Kidney tubule cell (primary cell): ENCODE results near the gene TIMM44.

Experiments used
- DNase-seq: peaks from one replicate; pipeline ENCODE4 v3.0.0-alpha.2; 2018; ENCODE audit warnings: low spot score

The TIMM44 gene

DNA sequence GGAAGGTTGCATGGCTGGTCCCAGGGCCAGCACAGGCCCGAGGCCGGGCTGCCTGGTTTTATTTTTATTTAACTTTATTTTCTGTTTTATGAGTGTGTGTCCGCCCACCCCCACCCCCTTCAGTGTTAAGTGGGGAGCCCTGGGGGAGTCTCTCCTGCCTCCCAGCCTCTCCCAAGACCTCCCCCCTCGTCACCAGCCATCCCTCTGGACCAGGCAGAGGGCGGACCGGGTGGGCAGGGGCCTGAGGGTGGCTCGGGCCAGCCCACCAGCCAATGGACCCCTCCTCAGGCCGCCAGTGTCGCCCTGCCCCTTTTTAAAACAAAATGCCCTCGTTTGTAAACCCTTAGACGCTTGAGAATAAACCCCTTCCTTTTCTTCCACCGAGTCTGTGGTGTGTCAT lies 29.4 kb downstream of the TIMM44 start:
- no peak for DNase-seq

DNA sequence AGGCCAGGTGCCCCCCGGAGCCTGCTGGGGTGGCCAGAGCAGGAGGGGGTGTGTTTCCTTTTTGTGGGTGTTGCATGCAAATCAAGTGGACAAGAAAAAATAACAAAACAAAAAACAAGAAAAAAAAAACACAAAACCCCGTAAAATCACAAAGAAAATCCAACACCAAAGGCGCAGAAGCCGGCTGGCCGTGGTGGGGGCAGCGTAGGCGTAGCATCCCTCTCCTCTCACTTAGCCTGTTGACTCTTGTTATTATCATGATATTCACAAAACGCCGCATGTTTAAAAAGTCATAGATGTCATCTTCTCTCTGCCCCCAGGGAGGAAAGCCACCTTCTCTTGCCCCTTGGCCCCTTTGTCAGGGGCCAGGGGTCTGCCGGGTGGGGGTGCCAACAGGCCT lies 29.8 kb downstream of the TIMM44 start:
- no peak for DNase-seq

DNA sequence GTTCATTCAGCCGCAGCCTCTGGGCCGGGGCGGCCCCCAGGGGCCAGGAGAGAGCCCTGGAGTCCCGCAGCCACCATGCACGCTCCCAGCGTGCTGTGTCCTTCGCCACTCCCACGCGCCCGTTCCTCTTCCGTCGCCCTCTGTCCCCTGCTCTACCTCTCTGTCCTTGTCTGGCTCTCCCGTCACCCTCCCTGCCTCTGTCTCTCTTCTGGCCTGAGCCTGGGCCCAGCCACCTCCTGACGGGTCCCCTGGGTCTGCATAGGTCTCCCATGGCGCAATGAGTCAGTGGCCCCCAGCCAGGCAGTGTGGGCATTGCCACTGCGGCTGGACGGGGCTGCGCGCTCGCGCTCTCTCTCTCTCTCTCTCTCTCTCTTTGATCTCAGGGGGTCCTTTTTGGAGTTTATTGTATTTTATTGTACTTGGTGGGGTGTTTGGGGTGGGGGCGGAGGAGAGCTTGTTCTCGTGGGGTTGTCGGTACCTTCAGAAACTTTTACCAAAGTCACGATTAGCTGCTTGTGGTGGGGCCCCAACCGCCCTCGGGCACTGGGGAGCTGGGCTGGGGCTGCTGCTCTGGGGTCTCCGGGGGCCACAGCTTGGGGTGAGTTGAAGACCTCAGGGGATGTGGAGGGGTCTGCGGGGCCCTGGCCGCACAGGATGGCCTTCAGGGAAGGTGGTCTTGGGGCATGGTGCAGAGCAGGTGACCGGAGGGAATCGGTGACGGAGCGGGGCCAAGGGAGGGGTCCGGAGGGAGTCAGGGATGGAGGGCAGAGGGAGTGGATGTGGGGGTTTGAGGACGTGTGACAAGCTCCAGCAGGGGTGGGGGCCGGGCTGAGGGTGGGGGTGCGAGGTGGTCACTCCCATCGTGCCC lies 30.5 kb downstream of the TIMM44 start:
- DNase-seq, result no peak

DNA sequence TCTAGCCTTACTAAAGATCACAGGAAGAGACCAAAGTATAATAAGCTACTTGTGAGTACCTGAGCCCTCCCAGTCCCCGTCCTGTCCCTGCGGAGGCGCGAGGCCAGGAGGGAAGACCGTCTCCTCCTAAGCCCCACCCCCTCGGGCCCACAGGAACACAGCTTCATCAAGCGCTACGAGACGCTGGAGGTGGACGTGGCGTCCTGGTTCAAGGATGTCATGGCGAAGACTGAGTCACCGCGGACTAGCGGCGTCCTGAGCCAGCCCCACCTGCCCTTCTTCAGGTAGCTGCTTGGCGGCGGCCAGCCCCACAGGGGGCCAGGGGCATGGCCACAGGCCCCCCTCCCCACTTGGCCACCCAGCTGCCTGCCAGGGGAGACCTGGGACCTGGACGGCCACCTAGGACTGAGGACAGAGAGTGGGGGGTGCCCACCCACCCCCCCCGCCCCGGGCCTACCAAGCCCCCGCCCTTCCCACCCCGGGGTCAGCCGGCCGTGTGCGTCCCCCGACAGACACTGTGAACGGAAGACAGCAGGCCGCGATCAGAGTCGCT lies 31.2 kb downstream of the TIMM44 start:
- DNase-seq, result no peak

DNA sequence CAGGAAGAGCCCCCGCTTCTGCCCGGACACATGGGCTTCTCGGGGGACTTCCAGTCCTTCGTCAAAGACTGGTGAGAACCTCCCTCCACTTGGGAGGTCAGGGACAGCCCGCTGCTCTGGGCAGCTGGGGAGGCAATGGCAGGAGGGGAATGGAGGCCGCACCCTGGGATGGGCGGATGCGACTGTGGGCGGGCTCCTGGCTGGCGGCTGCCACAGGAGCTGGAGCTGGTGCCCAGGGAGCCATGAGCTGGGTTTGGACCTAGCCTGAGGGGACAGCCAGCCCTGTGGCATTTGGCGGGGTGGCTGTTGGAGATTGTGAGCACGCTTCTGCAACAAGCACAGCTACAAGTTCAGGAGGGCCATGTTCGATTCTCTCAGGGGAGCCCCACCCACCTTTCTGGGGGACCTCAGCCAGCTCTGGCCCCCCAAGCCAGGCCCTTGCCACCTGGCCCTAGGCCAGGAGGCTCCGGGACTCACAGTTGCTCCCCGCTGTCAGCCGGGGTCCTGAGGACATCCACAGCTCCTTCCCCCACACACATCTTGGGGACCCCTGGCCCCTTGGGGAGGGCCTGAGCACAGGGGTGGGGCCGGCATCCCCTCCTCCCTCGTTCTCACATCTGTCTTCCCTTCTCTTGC lies 31.8 kb downstream of the TIMM44 start:
- DNase-seq, result no peak

DNA sequence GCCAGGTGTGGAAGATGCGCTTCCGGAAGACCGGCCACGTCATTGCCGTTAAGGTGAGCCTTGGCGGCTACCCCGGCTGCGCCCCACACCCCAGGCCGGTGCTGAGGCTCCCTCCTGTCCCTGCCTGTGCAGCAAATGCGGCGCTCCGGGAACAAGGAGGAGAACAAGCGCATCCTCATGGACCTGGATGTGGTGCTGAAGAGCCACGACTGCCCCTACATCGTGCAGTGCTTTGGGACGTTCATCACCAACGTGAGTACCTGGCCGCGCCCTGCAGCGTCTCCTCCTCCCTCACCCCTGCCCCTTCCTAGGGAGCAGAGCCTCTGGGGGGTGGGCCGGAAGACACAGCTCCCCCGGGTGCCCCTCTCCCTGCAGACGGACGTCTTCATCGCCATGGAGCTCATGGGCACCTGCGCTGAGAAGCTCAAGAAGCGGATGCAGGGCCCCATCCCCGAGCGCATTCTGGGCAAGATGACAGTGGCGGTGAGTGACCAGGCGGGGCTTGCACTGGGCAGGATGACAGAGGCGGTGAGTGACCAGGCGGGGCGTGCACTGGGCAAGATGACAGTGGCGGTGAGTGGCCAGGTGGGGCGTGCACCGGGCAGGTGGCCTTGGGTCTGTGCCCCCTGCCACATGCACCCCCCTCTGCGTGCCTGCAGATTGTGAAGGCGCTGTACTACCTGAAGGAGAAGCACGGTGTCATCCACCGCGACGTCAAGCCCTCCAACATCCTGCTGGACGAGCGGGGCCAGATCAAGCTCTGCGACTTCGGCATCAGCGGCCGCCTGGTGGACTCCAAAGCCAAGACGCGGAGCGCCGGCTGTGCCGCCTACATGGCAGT lies 32.9 kb downstream of the TIMM44 start:
- no peak for DNase-seq

DNA sequence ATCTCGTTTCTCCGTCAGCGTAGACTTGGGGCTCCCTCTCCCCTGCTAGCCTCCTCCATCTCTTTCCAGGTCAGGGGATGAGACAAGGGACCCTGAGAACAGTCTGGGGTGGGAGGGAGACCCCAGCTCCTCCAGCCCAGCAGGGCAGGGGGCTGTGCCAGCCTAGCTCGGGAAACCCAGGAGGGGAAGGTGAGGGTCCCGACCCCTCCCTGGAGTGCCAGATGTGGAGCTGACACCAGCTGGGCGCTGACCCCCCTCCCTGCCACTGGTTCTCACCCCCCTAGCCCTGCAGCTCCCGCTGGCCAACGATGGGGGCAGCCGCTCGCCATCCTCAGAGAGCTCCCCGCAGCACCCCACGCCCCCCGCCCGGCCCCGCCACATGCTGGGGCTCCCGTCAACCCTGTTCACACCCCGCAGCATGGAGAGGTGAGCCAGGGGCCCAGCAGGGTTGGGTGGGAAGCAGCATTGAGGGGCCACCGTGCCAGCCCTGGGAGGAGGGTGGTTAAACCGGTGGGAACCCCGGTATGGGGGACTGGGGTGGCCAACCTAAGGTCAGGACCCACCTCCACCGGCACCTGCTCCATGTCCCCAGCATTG lies 33.9 kb downstream of the TIMM44 start:
- DNase-seq, result no peak

DNA sequence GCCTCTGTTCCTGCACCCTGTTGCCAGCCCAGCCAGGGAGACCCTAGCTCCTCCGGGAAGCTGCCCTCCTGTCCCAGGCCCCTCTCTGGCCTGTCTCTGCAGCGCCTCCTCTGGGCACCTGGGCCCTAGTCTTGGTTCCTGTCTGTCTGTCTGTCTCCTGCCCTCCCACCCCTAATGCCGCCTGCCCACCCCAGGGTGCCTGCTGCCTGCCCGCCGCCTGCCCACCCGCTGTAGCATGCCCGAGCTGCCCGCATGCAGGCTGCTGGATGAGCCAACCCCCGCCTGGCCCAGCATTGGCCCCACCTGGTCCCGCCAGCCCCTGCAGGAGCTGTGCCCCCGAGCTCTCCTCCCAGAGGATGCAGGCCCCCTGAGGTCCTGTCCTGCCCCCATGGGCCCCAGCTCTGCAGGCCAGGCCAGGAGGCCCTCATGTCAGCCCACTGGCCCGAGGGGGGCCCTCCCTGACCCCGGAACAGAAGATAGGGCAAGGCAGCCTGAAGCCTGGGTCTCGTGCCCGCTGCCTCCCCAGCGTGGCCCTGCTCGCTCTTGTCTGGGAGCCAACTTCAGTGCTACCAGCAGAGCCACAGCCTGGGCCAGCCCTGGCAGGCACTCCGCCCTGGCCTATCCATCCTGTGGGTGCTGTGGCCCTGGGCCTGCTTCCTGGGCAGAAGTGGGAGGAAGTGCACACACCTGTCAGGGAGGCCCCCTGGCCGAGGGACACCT lies 34.6 kb downstream of the TIMM44 start:
- no peak for DNase-seq

DNA sequence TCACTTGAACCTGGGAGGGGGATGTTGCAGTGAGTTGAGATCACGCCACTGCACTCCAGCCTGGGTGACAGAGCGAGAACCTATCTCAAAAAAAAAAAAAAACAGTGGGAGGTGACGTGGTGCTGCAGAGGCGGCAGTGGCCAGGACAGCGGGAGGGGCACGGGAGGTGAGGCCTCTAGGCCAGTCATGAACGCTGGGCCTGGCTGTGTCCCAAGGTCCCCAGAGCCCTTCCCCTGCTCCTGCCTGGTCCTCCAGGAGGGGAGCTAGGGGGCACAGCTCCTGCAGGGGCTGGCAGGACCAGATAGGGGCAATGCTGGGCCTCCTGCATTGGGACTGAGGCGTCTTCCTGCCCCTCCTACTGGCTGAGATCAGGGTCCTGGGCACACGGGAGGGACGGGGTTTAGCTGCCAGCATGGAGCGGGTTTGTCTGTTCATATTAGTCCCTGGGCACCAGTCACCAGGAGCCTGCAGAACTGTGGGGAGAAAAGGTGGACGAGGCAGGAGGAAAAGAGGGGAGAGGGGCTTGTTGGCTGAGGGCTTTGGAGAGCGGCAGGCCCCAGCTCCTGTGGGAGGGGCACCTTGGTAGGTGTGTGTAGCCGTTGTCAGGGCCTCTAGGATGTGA lies 35.3 kb downstream of the TIMM44 start:
- DNase-seq, result no peak

DNA sequence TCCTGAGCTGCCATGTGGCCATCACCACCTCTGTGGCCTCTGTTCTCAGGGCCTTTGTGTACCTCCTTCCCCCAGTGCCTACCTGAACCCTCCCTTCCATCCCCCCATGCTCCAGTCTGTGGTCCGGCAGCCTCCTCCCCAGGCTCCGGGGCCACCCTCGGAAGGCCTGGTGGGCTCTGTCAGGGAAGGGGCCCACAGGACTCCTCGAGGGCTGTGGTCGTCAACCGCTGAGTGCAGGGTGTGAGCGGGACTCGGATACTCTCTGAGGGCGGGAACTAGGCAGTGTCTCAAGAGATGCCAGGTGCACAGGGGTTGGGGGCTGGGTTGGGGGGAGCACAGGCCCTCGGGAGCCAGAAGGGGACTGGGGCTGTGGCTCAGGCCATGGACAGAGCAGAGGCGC lies 35.9 kb downstream of the TIMM44 start:
- no peak for DNase-seq

DNA sequence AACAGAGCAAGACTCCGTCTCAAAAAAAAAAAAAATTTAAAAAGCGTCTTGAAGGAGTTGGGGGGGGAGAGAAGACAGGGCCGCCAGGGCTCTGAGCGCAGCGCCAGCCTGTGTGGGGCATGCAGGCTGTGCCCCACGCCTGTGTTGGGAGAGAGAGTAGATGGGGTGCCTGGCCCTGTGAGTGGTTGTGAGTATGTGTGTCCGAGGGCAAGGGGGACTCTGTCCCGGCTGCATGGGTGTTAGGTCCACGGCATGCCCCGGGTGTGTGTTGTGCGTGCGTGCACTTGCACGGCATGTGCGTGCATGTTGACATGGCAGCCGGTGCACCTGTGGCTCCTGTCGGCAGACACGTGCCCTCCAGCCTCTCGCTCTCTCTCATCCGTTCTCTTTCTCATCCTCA lies 36.3 kb downstream of the TIMM44 start:
- DNase-seq, result no peak

DNA sequence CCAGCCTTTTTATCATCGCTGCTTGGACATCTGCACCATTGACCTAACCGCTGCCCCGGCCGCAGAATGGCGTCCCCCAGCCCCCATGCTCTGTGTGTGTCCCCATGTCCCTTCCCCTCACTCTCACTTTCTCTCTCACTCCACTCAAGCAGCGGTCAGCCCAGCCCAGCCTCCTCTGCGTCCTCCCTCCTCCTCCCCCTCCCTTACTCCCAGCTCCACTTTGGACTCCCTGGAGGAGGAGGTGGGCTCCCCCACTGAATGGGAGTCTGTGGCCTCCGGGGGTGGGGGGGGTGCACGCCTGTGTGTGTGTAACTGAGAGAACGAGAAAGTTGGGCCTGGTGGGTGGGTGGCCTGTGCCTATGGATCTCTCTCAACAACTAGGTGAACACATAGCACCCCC lies 37.6 kb downstream of the TIMM44 start:
- DNase-seq, result no peak

DNA sequence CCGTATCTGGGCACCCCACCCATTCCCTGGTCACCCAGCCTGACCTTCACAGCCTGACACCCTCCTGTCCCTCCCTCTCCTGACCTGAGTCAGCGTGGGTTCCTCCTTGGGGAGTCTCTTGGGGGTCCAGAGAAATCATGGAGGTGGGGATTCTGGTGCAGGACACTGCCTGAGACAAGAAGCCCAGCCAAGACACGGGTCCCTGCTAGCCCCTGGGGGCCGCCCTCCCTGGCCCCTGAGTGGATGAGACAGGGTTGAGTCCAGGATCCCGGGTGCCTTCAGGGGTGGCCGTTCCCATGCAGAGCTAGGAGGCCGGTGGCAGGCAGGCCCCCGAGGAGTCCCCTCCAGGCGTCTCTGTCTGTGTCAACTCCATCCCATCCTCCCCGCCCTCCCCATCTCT lies 38.2 kb downstream of the TIMM44 start:
- no peak for DNase-seq

DNA sequence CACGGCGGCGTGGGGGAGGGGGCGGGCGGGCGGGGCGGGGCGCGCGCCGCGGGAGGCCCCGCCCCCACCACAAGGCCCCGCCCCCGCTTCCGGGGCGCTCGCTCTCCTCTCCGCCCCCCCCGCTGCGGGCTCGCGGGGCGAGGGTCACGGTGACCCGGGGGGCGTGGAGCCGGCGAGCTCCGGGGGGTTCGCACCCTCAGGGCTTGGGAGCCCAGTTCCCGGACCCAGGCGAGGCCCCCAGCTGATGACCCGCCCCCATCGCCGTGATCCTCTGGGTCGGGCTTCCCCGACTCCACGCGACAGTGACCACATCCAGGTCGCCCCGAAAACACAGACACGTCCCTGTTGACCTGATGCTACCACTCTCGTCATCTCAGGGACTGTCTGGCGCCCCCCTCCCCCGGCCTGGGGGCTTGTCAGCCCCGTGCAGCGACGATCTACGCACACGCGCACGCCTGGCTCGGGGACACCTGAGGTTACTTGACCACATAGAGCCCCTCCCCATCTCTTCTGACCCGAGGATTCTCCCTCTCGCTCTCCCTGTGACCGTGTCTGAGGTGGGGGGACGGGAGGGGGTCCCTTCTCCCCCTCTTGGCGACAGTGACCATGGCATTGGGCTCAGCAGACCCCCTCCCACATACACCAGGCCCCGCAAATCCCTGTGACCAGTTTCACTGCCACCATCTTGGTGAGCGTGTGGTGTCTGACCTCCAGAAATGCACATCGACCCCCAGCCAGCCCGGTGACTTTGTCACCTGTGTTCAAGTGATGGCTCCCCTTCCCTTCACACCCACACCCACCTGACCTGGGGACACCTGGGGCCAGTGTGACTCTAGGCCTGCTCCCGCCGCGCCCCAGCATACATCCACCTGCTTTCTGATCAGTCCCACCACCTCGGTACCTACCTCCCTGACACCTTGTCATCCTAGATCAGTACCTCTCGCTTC lies 39.1 kb downstream of the TIMM44 start:
- no peak for DNase-seq

DNA sequence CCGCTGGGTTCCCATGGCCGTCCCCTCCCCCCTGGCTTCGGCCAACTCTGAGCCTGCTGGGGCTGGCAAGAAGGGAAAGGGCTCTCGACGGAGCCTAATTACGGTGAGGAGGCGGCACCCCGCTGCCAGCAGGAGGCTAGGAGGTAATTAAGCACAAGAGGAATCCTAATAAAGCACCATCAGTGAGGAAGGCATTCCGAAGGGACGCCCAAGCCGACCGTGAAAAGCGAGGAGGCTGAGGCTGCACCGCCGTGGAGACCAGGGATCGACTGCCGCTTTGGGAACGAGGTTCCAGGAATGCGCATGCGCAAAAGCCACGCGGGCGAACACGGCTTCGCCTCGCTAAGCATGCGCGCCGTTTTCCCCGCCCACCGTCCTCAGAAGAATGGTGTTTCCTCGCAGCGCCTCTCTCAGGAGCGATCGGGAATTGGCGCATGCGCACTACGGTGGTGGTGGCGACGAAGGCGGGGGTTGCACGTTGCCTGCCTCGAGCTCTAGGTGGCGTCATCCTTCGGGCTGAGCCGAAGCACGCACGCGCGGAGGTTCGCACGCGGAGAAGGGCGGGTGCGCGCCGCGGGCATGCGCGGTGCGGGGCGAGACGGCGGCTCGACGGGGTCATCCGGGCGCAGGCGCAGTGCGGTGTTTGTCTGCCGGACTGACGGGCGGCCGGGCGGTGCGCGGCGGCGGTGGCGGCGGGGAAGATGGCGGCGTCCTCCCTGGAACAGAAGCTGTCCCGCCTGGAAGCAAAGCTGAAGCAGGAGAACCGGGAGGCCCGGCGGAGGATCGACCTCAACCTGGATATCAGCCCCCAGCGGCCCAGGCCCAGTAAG lies 40.0 kb downstream of the TIMM44 start, which contains the start of gene MAP2K7:
Gene MAP2K7, plus strand, starts transcription at position 634 of the 830 bp plus-strand sequence. Its CDS starts 68 bp downstream, at position 702.
- peak; percentile 99 for DNase-seq

DNA sequence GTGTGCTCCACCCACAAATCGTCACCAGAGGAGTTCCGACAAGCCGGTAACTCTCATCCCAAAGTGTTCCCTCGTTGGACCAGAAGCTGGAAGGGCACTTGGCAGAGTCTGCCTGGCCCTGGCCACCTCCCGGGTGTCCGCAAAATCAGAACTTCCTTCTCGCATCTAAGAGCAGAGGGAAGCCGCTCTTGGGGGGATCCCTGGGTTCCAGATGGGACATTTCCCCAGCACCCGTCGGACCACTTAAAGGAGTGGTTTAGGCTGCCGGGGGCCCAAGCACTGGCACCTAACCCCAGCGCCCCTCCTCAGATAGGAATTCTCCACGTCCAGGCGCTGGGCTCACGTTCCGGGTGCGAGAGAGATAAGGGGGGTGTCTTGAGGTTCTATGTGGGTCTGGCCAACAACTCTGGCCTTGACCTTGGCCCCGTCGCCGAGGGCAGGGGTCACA lies 40.6 kb downstream of the TIMM44 start:
- DNase-seq, result no peak

DNA sequence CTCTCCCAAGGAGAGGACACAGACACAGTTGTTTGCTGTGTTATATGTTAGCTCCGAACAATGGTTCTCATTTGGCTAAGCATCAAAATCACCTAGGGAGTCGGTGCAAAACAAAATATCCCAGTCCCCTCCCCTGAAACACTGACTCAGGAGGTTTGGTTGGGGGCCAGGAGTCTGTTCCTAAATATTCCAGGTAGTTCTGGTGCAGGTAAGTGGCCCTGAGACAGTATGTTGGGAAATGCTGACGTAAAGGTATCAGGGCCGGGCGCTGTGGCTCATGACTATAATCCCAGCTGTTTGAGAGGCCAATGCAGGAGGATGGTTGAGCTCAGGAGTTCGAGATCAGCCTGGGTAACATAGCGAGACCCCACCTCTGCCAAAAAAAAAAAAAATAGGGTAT lies 42.1 kb downstream of the TIMM44 start:
- DNase-seq, result no peak

DNA sequence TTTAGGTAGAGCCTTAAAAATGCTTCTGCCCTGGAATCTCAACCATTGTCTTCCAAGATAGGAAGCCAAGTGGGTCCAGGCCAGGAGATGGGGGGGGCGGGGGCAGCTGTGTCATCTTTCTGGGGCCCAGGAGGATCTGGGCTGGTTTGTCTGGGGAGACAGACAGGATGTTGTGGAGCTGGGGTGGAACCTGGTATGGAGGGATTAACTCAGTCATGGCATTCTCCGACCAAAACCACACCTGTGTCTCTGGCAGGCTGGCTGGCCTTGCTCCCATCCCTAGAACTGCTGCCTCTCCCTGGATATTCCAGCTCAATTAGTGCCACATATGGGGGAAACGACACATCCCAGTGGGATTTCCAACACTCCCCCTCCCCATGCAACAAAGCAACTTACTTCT lies 42.5 kb downstream of the TIMM44 start:
- DNase-seq, result no peak

DNA sequence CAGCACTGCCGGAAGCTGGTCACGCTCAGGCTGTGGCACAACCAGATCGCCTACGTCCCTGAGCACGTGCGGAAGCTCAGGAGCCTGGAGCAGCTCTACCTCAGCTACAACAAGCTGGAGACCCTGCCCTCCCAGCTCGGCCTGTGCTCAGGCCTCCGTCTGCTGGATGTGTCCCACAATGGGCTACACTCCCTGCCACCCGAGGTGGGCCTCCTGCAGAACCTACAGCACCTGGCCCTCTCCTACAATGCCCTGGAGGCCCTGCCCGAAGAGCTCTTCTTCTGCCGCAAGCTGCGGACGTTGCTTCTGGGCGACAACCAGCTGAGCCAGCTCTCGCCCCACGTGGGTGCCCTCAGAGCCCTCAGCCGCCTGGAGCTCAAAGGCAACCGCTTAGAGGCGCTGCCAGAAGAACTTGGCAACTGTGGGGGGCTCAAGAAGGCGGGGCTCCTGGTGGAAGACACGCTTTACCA lies 43.0 kb downstream of the TIMM44 start:
- DNase-seq, result no peak
